Left ventricle myocardium inferior (tissue), 1 donor: ENCODE measurements around the gene KRT33B. TPM values are rescaled to one million over a fixed set of nuclear protein-coding genes. Genes with fewer than 3 reads are reported as not detected.
"Not testable (repeated sequence)": the region's sequence is repeated elsewhere in the genome, so short reads cannot be mapped to it uniquely, and the experiment has no call there.

Source experiments
- DNase-seq: peaks from one replicate; pipeline ENCODE4 v3.0.0-alpha.2; 2020
- H3K27ac ChIP-seq: fragments of 200-600 bp; replicated peaks from 2 replicates; pipeline ENCODE4 v1.8.0; 2021
- H3K27me3 ChIP-seq: fragments of 200-600 bp; 2 replicates; pipeline ENCODE4 v1.8.0; 2021; ENCODE audit warnings: low read depth
- H3K36me3 ChIP-seq: fragments of 200-600 bp; 2 replicates; pipeline ENCODE4 v1.8.0; 2021
- H3K4me1 ChIP-seq: fragments of 200-600 bp; 2 replicates; pipeline ENCODE4 v1.8.0; 2021
- H3K4me3 ChIP-seq: fragments of 200-600 bp; 2 replicates; pipeline ENCODE4 v1.8.0; 2021; ENCODE audit warnings: mild to moderate bottlenecking, moderate library complexity
- H3K9me3 ChIP-seq: fragments of 200-600 bp; replicated peaks from 2 replicates; pipeline ENCODE4 v1.8.0; 2021
- CTCF ChIP-seq: fragments of 200-600 bp; IDR thresholded peaks from 2 replicates; pipeline ENCODE4 v1.8.0; 2021; ENCODE audit warnings: antibody characterized with exemption, mild to moderate bottlenecking, borderline replicate concordance
- intact Hi-C: fragments of 100-400 bp; cut with micrococcal nuclease; formaldehyde crosslinking; loops from one replicate; pipeline ENCODE4 v1.11.0; 2022
- total RNA-seq: library from RNA; stranded (reverse); fragmentation: NEBNext Ultra II Directional; extraction: Animal tissue kit (Norgen Biotek cat#: 25700); gene quantifications from one replicate; pipeline ENCODE4 v1.2.1, GENCODE V29; 2021
- donor health status: DM: no; HTN: yes; CAD: no; lungs with severe emphysema.

The KRT33B gene
- total RNA-seq, 1 donor from 2014 or later, result not detected

DNA sequence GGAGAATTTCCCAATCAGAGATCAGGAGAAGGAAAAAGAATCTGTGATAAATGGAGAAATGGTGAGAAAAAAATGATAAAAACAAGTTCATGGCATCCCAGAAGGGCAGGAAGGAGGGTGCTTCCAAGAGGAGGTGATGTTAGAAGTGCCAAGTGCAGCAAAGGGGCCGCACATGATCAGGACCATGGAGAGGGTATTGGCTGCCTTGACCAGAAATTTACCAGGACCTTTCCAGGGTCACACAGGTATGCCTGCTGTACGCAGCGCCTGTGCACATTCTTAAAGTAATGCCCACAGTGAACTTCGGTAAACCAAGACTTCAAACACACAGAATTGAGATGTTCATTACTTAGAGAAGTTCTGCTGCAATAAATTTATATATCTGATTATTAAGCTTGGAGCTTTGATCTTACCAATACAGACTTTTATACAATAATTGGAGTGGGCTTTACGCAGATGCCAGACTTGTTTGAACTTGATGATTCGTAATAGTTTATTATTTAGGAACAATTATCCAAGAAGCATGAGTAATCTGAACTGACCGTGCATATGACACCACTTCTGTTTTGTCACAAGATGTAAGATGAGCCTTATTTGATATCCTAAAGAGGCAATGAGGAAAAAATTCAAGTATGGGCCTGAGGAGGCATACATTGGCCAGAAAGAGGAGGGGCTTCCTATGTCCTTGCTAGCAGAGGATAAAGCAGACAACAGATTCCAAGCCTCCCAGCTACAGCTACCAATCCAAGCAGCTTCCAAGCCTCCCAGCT, 16.8 kb downstream of the KRT33B start:
- Histone ChIP-seq H3K27ac (no peak overlapping the region), H3K4me3 (no peak overlapping the region), H3K36me3 (no peaks in the 10 kb centered on the region), H3K4me1 (no peaks in the 10 kb centered on the region), H3K27me3 (peaks cover 54% of the 10 kb centered on the region), H3K9me3 (peaks cover 13% of the 10 kb centered on the region)
- TF ChIP-seq CTCF, result no peak
- intact Hi-C loops, result no loop called here
- DNase-seq, result no peak

GRCh38 chr17:41351177-41351576, 18.4 kb downstream of the KRT33B start:
- Histone ChIP-seq H3K4me3 (no peak overlapping the region), H3K36me3 (no peaks in the 10 kb centered on the region), H3K9me3 (peaks cover 4% of the 10 kb centered on the region), H3K4me1 (no peaks in the 10 kb centered on the region), H3K27me3 (peaks cover 41% of the 10 kb centered on the region), H3K27ac (no peak overlapping the region)
- TF ChIP-seq CTCF, result no peak
- no peak for DNase-seq
- intact Hi-C loops, result no loop called here

DNA sequence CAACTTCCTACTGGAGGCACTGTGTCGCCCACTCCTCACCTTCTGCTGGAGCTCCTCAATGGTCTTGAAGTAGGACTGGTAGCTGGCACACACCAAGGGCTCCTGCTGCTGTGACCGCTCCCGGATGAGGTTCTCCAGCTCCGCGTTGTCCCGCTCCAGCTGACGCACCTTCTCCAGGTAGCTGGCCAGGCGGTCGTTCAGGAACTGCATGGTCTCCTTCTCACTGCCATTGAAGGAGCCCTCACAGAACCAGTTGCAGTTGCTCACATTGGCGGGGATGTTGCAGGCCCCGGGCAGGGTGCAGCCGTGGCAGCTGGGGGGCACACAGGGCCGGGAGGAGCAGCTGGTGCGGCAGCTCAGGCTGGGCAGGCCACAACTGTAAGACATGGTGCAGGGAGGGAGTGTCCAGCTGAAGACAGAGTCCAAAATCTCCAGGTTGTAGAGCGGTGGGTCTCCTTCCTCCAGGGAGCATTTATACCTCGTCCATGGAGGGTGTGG, 19.2 kb downstream of the KRT33B start, which contains the start of gene KRT33A:
TSS of gene KRT33A (minus strand) at position 448 of the 498 bp plus-strand sequence. CDS start at position 387, 61 bp downstream.
- H3K27ac ChIP-seq, H3K9me3 ChIP-seq, DNase-seq, intact Hi-C loops, H3K4me3 ChIP-seq, H3K36me3 ChIP-seq, H3K4me1 ChIP-seq: not testable (repeated sequence)
- peaks cover 38% of the 10 kb centered on the region for H3K27me3 ChIP-seq

GRCh38 chr17:41347869-41348760, 21.5 kb downstream of the KRT33B start:
- H3K36me3 ChIP-seq, result no peaks in the 10 kb centered on the region
- H3K4me1 ChIP-seq, result no peaks in the 10 kb centered on the region
- intact Hi-C loops, result no loop called here
- no peak overlapping the region for H3K27ac ChIP-seq
- no peak for DNase-seq
- TF ChIP-seq CTCF, result no peak
- H3K27me3 ChIP-seq, result peaks cover 41% of the 10 kb centered on the region
- peaks cover 1% of the 10 kb centered on the region for H3K9me3 ChIP-seq
- H3K4me3 ChIP-seq, result no peak overlapping the region

- DNase-seq, H3K27ac ChIP-seq, H3K4me3 ChIP-seq, H3K36me3 ChIP-seq, H3K4me1 ChIP-seq, intact Hi-C loops: not testable (repeated sequence)
- Histone ChIP-seq H3K9me3 (peaks cover 18% of the 10 kb centered on the region), H3K27me3 (peaks cover 39% of the 10 kb centered on the region)
These were observed 23.2 kb downstream of the KRT33B start for GRCh38 chr17:41346421-41346820.

GRCh38 chr17:41345992-41346391, 23.6 kb downstream of the KRT33B start:
- H3K4me1 ChIP-seq, result no peaks in the 10 kb centered on the region
- H3K27ac ChIP-seq, result no peak overlapping the region
- DNase-seq, result no peak
- H3K27me3 ChIP-seq, result peaks cover 41% of the 10 kb centered on the region
- peaks cover 19% of the 10 kb centered on the region for H3K9me3 ChIP-seq
- no peak for TF ChIP-seq CTCF
- intact Hi-C loops, result no loop called here
- H3K4me3 ChIP-seq, result no peak overlapping the region
- no peaks in the 10 kb centered on the region for H3K36me3 ChIP-seq
